RWPE2 (cell line): ENCODE data around the gene RERG.

Source experiments
- ATAC-seq: fragments of 200-7000 bp; cut with Tn5 transposase; 3 replicates; pipeline ENCODE4 v1.9.1; 2021; ENCODE audit warnings: low read depth
- DNase-seq: peaks from one replicate; pipeline ENCODE4 v3.0.0-alpha.2; 2020; ENCODE audit warnings: low spot score
- H3K27ac ChIP-seq: fragments of 450-650 bp; 2 replicates; pipeline ENCODE4 v1.5.1; 2017; ENCODE audit warnings: mild to moderate bottlenecking; ENCODE audit not compliant: poor library complexity, severe bottlenecking
- H3K27me3 ChIP-seq: fragments of 250-450 bp; sonication (Bioruptor Pico); 2 replicates; pipeline ENCODE4 v1.5.1; 2021; ENCODE audit warnings: mild to moderate bottlenecking, moderate library complexity; ENCODE audit not compliant: insufficient read depth, poor library complexity, severe bottlenecking
- H3K36me3 ChIP-seq: fragments of 250-450 bp; sonication (Bioruptor Pico); 2 replicates; pipeline ENCODE4 v1.5.1; 2020; ENCODE audit warnings: low read depth, mild to moderate bottlenecking, moderate library complexity
- H3K4me1 ChIP-seq: fragments of 250-450 bp; sonication (Bioruptor Pico); 2 replicates; pipeline ENCODE4 v1.5.1; 2021; ENCODE audit warnings: mild to moderate bottlenecking, moderate library complexity; ENCODE audit not compliant: insufficient read depth, poor library complexity, severe bottlenecking
- H3K4me3 ChIP-seq: fragments of 250-450 bp; sonication (Bioruptor Pico); 2 replicates; pipeline ENCODE4 v1.5.1; 2021; ENCODE audit warnings: mild to moderate bottlenecking, moderate library complexity; ENCODE audit not compliant: severe bottlenecking
- H3K9me3 ChIP-seq: fragments of 250-450 bp; sonication (Bioruptor Pico); 2 replicates; pipeline ENCODE4 v1.5.1; 2021; ENCODE audit warnings: mild to moderate bottlenecking, moderate library complexity; ENCODE audit not compliant: severe bottlenecking
- TF ChIP-seq, protein P1 (sequence below): fragments of 450-650 bp; IDR thresholded peaks from one replicate; pipeline ENCODE4 v1.5.1; 2017; ENCODE audit warnings: mild to moderate bottlenecking, moderate library complexity; ENCODE audit not compliant: poor library complexity, severe bottlenecking

RERG gene

GRCh38 chr12:15225136-15225862 lies 4.1 kb upstream of the RERG start:
- Histone ChIP-seq H3K4me1 (no peaks in the 10 kb centered on the region), H3K9me3 (no peaks in the 10 kb centered on the region), H3K27ac (no peak overlapping the region), H3K36me3 (no peaks in the 10 kb centered on the region), H3K4me3 (no peak overlapping the region), H3K27me3 (no peaks in the 10 kb centered on the region)
- TF ChIP-seq, protein P1, sequence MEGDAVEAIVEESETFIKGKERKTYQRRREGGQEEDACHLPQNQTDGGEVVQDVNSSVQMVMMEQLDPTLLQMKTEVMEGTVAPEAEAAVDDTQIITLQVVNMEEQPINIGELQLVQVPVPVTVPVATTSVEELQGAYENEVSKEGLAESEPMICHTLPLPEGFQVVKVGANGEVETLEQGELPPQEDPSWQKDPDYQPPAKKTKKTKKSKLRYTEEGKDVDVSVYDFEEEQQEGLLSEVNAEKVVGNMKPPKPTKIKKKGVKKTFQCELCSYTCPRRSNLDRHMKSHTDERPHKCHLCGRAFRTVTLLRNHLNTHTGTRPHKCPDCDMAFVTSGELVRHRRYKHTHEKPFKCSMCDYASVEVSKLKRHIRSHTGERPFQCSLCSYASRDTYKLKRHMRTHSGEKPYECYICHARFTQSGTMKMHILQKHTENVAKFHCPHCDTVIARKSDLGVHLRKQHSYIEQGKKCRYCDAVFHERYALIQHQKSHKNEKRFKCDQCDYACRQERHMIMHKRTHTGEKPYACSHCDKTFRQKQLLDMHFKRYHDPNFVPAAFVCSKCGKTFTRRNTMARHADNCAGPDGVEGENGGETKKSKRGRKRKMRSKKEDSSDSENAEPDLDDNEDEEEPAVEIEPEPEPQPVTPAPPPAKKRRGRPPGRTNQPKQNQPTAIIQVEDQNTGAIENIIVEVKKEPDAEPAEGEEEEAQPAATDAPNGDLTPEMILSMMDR: no peak
- DNase-seq (no peak), ATAC-seq (no peak)

DNA sequence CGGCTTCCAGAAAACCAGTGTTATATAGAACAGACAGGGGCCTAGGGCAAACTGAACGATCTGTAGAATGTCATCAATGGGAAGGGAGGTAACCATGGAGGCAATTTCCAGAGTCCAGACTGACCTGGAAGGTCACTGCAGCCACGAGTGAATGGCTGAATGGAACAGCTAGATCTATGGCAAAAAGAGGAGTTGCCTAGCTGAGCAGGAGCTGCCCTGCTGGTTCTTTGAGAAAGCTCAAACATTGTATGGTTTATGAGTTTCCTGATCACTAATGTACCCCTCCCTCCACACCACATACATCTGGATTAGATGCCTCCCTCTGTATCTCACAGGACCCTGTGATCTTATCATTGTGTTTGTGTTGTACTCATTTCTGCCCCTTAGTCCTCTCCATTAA lies 1.0 kb upstream of the RERG start:
- Histone ChIP-seq H3K36me3 (no peaks in the 10 kb centered on the region), H3K27me3 (no peaks in the 10 kb centered on the region)
- ATAC-seq: no peak

DNA sequence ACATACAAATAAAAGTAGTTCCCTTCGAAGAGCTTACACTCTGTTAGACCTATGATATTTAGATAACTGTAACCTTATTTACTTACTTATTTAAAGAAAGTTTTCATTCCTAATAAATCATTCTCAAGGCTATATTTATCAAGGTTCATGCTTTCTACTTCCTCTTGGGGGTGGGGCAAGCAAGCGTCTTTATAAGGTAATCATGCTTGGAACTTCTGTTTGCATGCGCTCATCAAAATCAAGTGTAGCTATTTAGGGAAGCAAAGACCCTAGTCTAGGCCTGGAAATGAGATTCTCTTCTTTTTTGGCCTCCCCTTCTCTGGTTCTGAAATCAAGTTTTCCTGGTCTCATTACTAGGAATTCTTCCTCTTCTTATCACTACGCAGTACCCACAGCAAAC lies 766 bp downstream of the RERG start:
- no peak overlapping the region for H3K4me3 ChIP-seq
- TF ChIP-seq, protein P1: no peak
- H3K9me3 ChIP-seq: no peaks in the 10 kb centered on the region
- DNase-seq (no peak), ATAC-seq (no peak)
- no peaks in the 10 kb centered on the region for H3K4me1 ChIP-seq
- no peaks in the 10 kb centered on the region for H3K36me3 ChIP-seq
- H3K27me3 ChIP-seq: no peaks in the 10 kb centered on the region
- no peak overlapping the region for H3K27ac ChIP-seq

More for the DNA sequence above, 1.0 kb upstream of the RERG start:
- Histone ChIP-seq H3K4me1 (no peaks in the 10 kb centered on the region), H3K9me3 (no peaks in the 10 kb centered on the region), H3K27ac (no peak overlapping the region), H3K4me3 (no peak overlapping the region)
- no peak for DNase-seq
- TF ChIP-seq, protein P1: no peak

DNA sequence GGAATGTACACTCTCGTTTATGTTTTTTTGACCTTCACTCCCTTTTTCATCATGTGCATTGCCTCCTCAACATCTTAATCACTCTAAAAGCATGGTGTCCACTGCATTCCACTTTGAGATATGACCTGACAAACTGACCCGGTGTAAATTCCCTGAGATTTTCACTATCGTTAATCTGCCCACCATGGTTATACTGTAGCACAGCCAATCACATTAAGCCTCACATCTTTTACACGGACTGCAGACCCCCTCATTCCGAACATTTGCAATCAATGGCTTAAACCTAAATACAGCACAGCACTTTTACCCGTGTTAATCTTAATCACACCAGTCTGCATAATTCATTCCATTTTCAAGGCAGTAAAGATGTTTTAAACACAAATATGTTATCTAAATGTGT lies 2.4 kb downstream of the RERG start:
- TF ChIP-seq, protein P1: no peak
- Histone ChIP-seq H3K9me3 (no peaks in the 10 kb centered on the region), H3K27ac (no peak overlapping the region), H3K4me1 (no peaks in the 10 kb centered on the region), H3K27me3 (no peaks in the 10 kb centered on the region), H3K4me3 (no peak overlapping the region), H3K36me3 (no peaks in the 10 kb centered on the region)
- DNase-seq (no peak), ATAC-seq (no peak)
